H1 (cell line): ENCODE measurements around the gene PBXIP1. TPM values are rescaled to one million over a fixed set of nuclear protein-coding genes. Genes with fewer than 3 reads are reported as not detected.

ENCODE experiments used
- CTCF ChIA-PET: fragments of 300-600 bp; sonication (Branson Sonifier 250); formaldehyde crosslinking; loops from one replicate; lab custom pipeline; 2021; ENCODE audit not compliant: partially characterized antibody; lab: Charles Lee
- POLR2A ChIA-PET: fragments of 300-600 bp; sonication (Branson Sonifier 250); formaldehyde crosslinking; loops from one replicate; lab custom pipeline; 2021; ENCODE audit warnings: inconsistent platforms; ENCODE audit not compliant: partially characterized antibody; lab: Charles Lee
- DNase-seq, 2 experiments: peaks; one replicate each; pipeline versions ENCODE4 v3.0.0 to v3.0.0-alpha.2; 2010 to 2022; ENCODE audit warnings: low spot score in 2 of 2, low read depth in 1 of 2, mixed read lengths in 1 of 2
- FAIRE-seq: peaks from 2 replicates; lab custom pipeline; 2011; peaks lifted over from hg19 to GRCh38; lab: Jason Lieb, UNC
- H2AFZ ChIP-seq: 2 replicates; pipeline ENCODE4 v1.8.1; 2012; ENCODE audit warnings: low read length, inconsistent platforms
- H2AK5ac ChIP-seq: 2 replicates; pipeline ENCODE4 v1.6.1; 2013; ENCODE audit warnings: low read depth, low read length
- H2BK120ac ChIP-seq: replicated peaks from 2 replicates; pipeline ENCODE3; 2013; ENCODE audit warnings: low read depth, low read length, inconsistent platforms
- H2BK12ac ChIP-seq: 2 replicates; pipeline ENCODE4 v1.6.1; 2013; ENCODE audit warnings: low read depth, low read length
- H2BK15ac ChIP-seq: 2 replicates; pipeline ENCODE4 v1.6.1; 2013; ENCODE audit warnings: low read length
- H2BK20ac ChIP-seq: 2 replicates; pipeline ENCODE4 v1.6.1; 2013; ENCODE audit warnings: low read length
- H2BK5ac ChIP-seq: 2 replicates; pipeline ENCODE4 v1.6.1; 2013; ENCODE audit warnings: low read depth, low read length
- H3K14ac ChIP-seq: 2 replicates; pipeline ENCODE4 v1.6.1; 2013; ENCODE audit warnings: inconsistent platforms; ENCODE audit not compliant: insufficient read length
- H3K18ac ChIP-seq: 2 replicates; pipeline ENCODE4 v1.6.1; 2013; ENCODE audit warnings: low read length; ENCODE audit errors: extremely low read depth
- H3K23ac ChIP-seq: 2 replicates; pipeline ENCODE4 v1.6.1; 2013; ENCODE audit warnings: inconsistent platforms; ENCODE audit not compliant: insufficient read length
- H3K23me2 ChIP-seq: 2 replicates; pipeline ENCODE4 v1.6.1; 2013; ENCODE audit warnings: low read depth, low read length
- H3K27ac ChIP-seq: 2 replicates; pipeline ENCODE4 v1.6.1; 2011; ENCODE audit warnings: low read depth, low read length, inconsistent platforms
- H3K27me3 ChIP-seq, 4 experiments: replicated peaks in 1 of 4; 1 replicate in 1 of 4; 2 replicates in 3 of 4; pipeline versions ENCODE4 v1.6.1 to v1.8.1; 2011 to 2013; ENCODE audit warnings: low read length in 3 of 4, mild to moderate bottlenecking in 3 of 4, inconsistent platforms in 2 of 4, mixed read lengths in 2 of 4, moderate library complexity in 1 of 4; ENCODE audit not compliant: control insufficient read depth in 3 of 4, insufficient read depth in 3 of 4; ENCODE audit errors: extremely low read depth in 1 of 4
- H3K36me3 ChIP-seq, 4 experiments: 2 replicates each; pipeline versions ENCODE4 v1.6.1 to v1.8.1; 2011 to 2013; ENCODE audit warnings: mild to moderate bottlenecking in 4 of 4, low read length in 3 of 4, moderate library complexity in 2 of 4, control low read depth in 1 of 4, inconsistent platforms in 1 of 4; ENCODE audit not compliant: insufficient read depth in 4 of 4, control insufficient read depth in 2 of 4
- H3K4ac ChIP-seq: replicated peaks from 2 replicates; pipeline ENCODE3; 2013; ENCODE audit warnings: low read length, low read depth, mixed read lengths, inconsistent platforms; ENCODE audit not compliant: insufficient read length
- H3K4me1 ChIP-seq, 4 experiments: replicated peaks in 1 of 4; 1 replicate in 1 of 4; 2 replicates in 3 of 4; pipeline versions ENCODE4 v1.6.1 to v1.8.1; 2011 to 2013; ENCODE audit warnings: low read length in 3 of 4, inconsistent platforms in 2 of 4, mixed read lengths in 1 of 4; ENCODE audit not compliant: insufficient read depth in 4 of 4, control insufficient read depth in 3 of 4
- H3K4me2 ChIP-seq, 2 experiments: 2 replicates each; pipeline versions ENCODE4 v1.6.1 to v1.8.1; 2011 to 2013; ENCODE audit warnings: low read depth in 2 of 2, low read length in 2 of 2, control low read depth in 1 of 2, inconsistent platforms in 1 of 2, mild to moderate bottlenecking in 1 of 2; ENCODE audit not compliant: insufficient read depth in 1 of 2
- H3K4me3 ChIP-seq, 4 experiments: fragments of 200-600, 300-600 bp in 1 of 4; sonication (generic), shearing (Covaris generic), sonication (Bioruptor Twin) in 1 of 4; 2 replicates each; pipeline versions ENCODE4 v1.5.1 to v1.8.1; 2011 to 2016; ENCODE audit warnings: low read length in 4 of 4, low read depth in 3 of 4, control low read depth in 2 of 4, inconsistent platforms in 2 of 4, mild to moderate bottlenecking in 2 of 4, mixed read lengths in 1 of 4, moderate library complexity in 1 of 4; ENCODE audit not compliant: insufficient read depth in 2 of 4; ENCODE audit errors: extremely low read depth in 1 of 4
- H3K56ac ChIP-seq: replicated peaks from 2 replicates; pipeline ENCODE3; 2013; ENCODE audit warnings: low read depth, mild to moderate bottlenecking, mixed read lengths, low read length, inconsistent platforms; ENCODE audit not compliant: insufficient read length
- H3K79me1 ChIP-seq: 2 replicates; pipeline ENCODE4 v1.6.1; 2013; ENCODE audit warnings: low read depth, low read length, control low read depth
- H3K79me2 ChIP-seq, 2 experiments: 2 replicates each; pipeline versions ENCODE4 v1.6.1 to v1.8.1; 2012 to 2013; ENCODE audit warnings: low read length in 2 of 2, mild to moderate bottlenecking in 2 of 2, inconsistent platforms in 1 of 2; ENCODE audit not compliant: insufficient read depth in 2 of 2, control insufficient read depth in 1 of 2
- H3K9ac ChIP-seq, 4 experiments: replicated peaks in 1 of 4; 1 replicate in 1 of 4; 2 replicates in 3 of 4; pipeline versions ENCODE4 v1.6.1 to v1.8.1; 2011 to 2013; ENCODE audit warnings: low read depth in 3 of 4, low read length in 3 of 4, control low read depth in 2 of 4, mild to moderate bottlenecking in 2 of 4, moderate library complexity in 2 of 4, inconsistent platforms in 1 of 4; ENCODE audit errors: extremely low read depth in 1 of 4
- H3K9me3 ChIP-seq, 2 experiments: 2 replicates each; pipeline versions ENCODE4 v1.6.1 to v1.8.1; 2012 to 2013; ENCODE audit warnings: mild to moderate bottlenecking in 2 of 2, moderate library complexity in 2 of 2, control low read depth in 1 of 2, inconsistent platforms in 1 of 2, low read depth in 1 of 2, low read length in 1 of 2, mixed read lengths in 1 of 2; ENCODE audit not compliant: insufficient read depth in 2 of 2
- H4K20me1 ChIP-seq, 2 experiments: replicated peaks in 1 of 2; 2 replicates each; pipeline versions ENCODE3 to v1.8.1; 2011 to 2013; ENCODE audit warnings: inconsistent platforms in 2 of 2, low read length in 2 of 2, mild to moderate bottlenecking in 1 of 2; ENCODE audit not compliant: insufficient read depth in 2 of 2, control insufficient read depth in 1 of 2
- H4K5ac ChIP-seq: 2 replicates; pipeline ENCODE4 v1.6.1; 2013; ENCODE audit warnings: low read length, low read depth, mixed read lengths, inconsistent platforms; ENCODE audit not compliant: insufficient read length
- H4K8ac ChIP-seq: 2 replicates; pipeline ENCODE4 v1.8.0; 2013; ENCODE audit warnings: mild to moderate bottlenecking, moderate library complexity, low read length, inconsistent platforms; ENCODE audit not compliant: insufficient read depth; ENCODE audit errors: extremely low read depth
- H4K91ac ChIP-seq: replicated peaks from 2 replicates; pipeline ENCODE3; 2013; ENCODE audit warnings: low read length, mixed read lengths, inconsistent platforms; ENCODE audit not compliant: insufficient read length
- ASH2L ChIP-seq: fragments of 200-600, 300-600 bp; sonication (generic); IDR thresholded peaks from one replicate; pipeline ENCODE4 v1.7.1; 2017; ENCODE audit warnings: low read length
- POU5F1 ChIP-seq: IDR thresholded peaks from 2 replicates; pipeline ENCODE4 v1.6.1; 2011; ENCODE audit warnings: low read depth, mild to moderate bottlenecking, low read length, moderate library complexity
- SIN3A ChIP-seq, 2 experiments: IDR thresholded peaks in 1 of 2; conservative IDR thresholded peaks in 1 of 2; 2 replicates each; pipeline ENCODE4 v1.6.1; 2011 to 2012; ENCODE audit warnings: low read length in 2 of 2, improper control_type of control experiment in 1 of 2, low read depth in 1 of 2, mild to moderate bottlenecking in 1 of 2
- SRF ChIP-seq: IDR thresholded peaks from 2 replicates; pipeline ENCODE4 v1.6.1; 2011; ENCODE audit warnings: mild to moderate bottlenecking, low read depth, low read length, moderate library complexity
- TAF7 ChIP-seq: optimal IDR thresholded peaks from 2 replicates; pipeline ENCODE3; 2011; ENCODE audit warnings: low read depth, mild to moderate bottlenecking, inconsistent platforms, low read length, moderate library complexity, borderline replicate concordance
- WGBS, 2 experiments: shearing (Covaris generic) in 1 of 2; methylation state at CpG; one replicate each; pipeline versions ENCODE4 v1.1.6 to v1.1.7; 2013 to 2015; ENCODE audit warnings: low lambda C conversion rate in 2 of 2, mixed read lengths in 2 of 2, inconsistent platforms in 1 of 2, low coverage in 1 of 2, missing lambda C conversion rate in 1 of 2; ENCODE audit not compliant: insufficient replicate concordance in 2 of 2, insufficient coverage in 1 of 2, insufficient read length in 1 of 2; ENCODE audit errors: extremely low coverage in 1 of 2, missing lambda C conversion rate in 1 of 2; 5-methylcytosine and 5-hydroxymethylcytosine counted together
- polyA plus RNA-seq, 7 experiments: library from polyadenylated mRNA; depleted of rRNA in 3 of 7; stranded (reverse) in 5 of 7; unstranded in 2 of 7; fragments of >200 nt in 5 of 7; fragments of 200-250 nt in 2 of 7; gene quantifications; 1 replicate in 5 of 7; 2 replicates in 1 of 7; 4 replicates in 1 of 7; pipeline versions ENCODE4 v1.2.1 to v1.2.3, GENCODE V29; 2011 to 2013; ENCODE audit warnings: missing spikeins in 2 of 7, mixed read lengths in 2 of 7
- total RNA-seq: library from RNA; stranded (reverse); fragmentation: NEBNext Ultra II Directional; extraction: Animal tissue kit (Norgen Biotek cat#: 25700); gene quantifications from 2 replicates; pipeline ENCODE4 v1.2.1, GENCODE V29; 2021
- TF ChIP-seq, protein P1 (sequence below): IDR thresholded peaks from 2 replicates; pipeline ENCODE4 v1.6.1; 2012; ENCODE audit warnings: low read length, inconsistent platforms

PBXIP1 gene
- total and polyA plus RNA-seq, 2 of the 8 experiments (the other 6 are each of a cell fraction or from before 2014, with no cell fraction given) = 12.0 to 19.8 TPM

DNA sequence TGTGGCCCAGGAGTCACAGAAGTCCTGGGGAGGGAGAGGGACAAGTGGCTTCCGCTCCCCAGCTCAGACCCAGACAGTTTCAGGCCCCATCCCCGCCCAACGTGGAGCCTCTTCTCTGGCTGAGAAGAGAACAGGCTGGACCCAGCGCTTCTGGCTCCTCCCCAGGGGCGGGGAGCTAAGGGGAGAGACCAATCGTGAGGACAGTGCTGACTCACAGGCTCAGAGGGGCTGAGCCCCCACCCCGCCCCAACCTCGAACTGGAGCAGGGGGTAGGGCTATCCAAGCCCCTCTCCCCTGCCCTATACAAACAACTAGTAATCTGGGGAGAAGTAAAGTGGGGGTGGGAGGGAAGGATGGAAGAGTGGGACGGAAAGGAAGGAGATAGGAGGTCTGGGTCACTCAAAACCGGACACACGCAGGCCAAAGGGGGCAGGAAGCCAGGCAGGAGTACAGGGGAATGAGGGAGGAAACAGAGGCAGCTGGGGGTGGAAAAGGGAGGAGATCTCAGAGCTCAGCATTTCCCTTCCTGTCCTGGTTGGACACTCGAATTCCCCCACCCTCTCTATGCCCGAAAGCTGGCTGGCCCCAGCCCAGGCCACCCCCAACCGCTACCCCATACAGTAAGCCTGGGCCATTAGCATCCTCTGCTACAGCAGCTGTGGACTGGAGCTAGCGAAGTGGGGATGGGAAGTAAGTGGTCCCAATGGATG lies 14.9 kb upstream of the PBXIP1 start, which contains the start of gene SHC1:
SHC1 (minus strand) TSS at position 117 of the 710 bp plus-strand sequence. CDS start 221 bp downstream, outside the sequence.
- H3K4ac ChIP-seq = peak within 1 kb of the TSS; percentile 98
- H3K27me3 ChIP-seq = no peaks in the 10 kb centered on the region
- H2AK5ac ChIP-seq = peak within 1 kb of the TSS; percentile 100
- peak within 1 kb of the TSS; percentile 78 for H3K4me2 ChIP-seq
- H2BK120ac ChIP-seq = peak within 1 kb of the TSS; percentile 95
- H3K9me3 ChIP-seq = no peaks in the 10 kb centered on the region
- H4K5ac ChIP-seq = peak within 1 kb of the TSS; percentile 92
- POLR2A ChIA-PET = interaction anchor here (0.6 to 42.8 kb wide), 20 partner anchors 11 to 1090 kb away, joined by 3 to 702 read pairs (median 4); partner anchors contain the start of genes ADAM15, FLAD1, LENEP and PBXIP1
- CTCF ChIA-PET = interaction anchor here (0.7 to 20.6 kb wide), 16 partner anchors 10 to 114 kb away, joined by 3 to 334 read pairs (median 6); partner anchors contain the start of genes ADAM15, EFNA4, FLAD1 and LENEP
- peak within 1 kb of the TSS; percentile 55 to 81 (median 70) for H3K9ac ChIP-seq
- H4K20me1 ChIP-seq = peaks cover 9% of the 10 kb centered on the region in 2 experiments
- peak within 1 kb of the TSS; percentile 100 for H4K91ac ChIP-seq
- peak within 1 kb of the TSS; percentile 94 for H3K56ac ChIP-seq
- no peak within 1 kb of the TSS for H2AFZ ChIP-seq
- peak within 1 kb of the TSS; percentile 74 for H4K8ac ChIP-seq
- FAIRE-seq (no peak), DNase-seq (peak; percentile 84 to 90)
- peaks cover 3 to 19% (median 14%) of the 10 kb centered on the region in 4 experiments for H3K4me1 ChIP-seq
- peak within 1 kb of the TSS; percentile 85 for H2BK15ac ChIP-seq
- H2BK5ac ChIP-seq = peak within 1 kb of the TSS; percentile 99
- H2BK20ac ChIP-seq = peak within 1 kb of the TSS; percentile 88
- H3K36me3 ChIP-seq = peaks cover 13 to 26% (median 22%) of the 10 kb centered on the region in 4 experiments
- H3K79me2 ChIP-seq = peaks cover 12 to 47% of the 10 kb centered on the region in 2 experiments
- peaks cover 14% of the 10 kb centered on the region; the same call in 1 of the 2 replicates for H3K79me1 ChIP-seq
- peak within 1 kb of the TSS; percentile 61 for H3K23ac ChIP-seq
- peak within 1 kb of the TSS; percentile 100 for H2BK12ac ChIP-seq
- peak within 1 kb of the TSS; percentile 91 for H3K27ac ChIP-seq
- H3K18ac ChIP-seq = peak within 1 kb of the TSS; percentile 84
- peaks cover 29% of the 10 kb centered on the region for H3K23me2 ChIP-seq
- H3K4me3 ChIP-seq = peak within 1 kb of the TSS; percentile 61 to 80 (median 76)
- H3K14ac ChIP-seq = peak within 1 kb of the TSS; percentile 16
- 3% methylated on average over 14 of the region's 15 CpGs; no CpG with 5 or more reads in 1 of the 2 experiments for WGBS, 2 experiments
- no peak for TF ChIP-seq POU5F1
- TF ChIP-seq SIN3A (conservative IDR thresholded peaks at IDR 0.05 in 1 of 2, IDR thresholded peaks at IDR 0.05 in 1 of 2; ENCODE audit: low read depth in 1 of 2, low read length in 2 of 2) = peak in 1 of 2 experiments; percentile 39; a peak in 1 of 4 replicates
- TF ChIP-seq ASH2L = peak; percentile 48
- TF ChIP-seq TAF7 = peak; percentile 69
- TF ChIP-seq, protein P1, sequence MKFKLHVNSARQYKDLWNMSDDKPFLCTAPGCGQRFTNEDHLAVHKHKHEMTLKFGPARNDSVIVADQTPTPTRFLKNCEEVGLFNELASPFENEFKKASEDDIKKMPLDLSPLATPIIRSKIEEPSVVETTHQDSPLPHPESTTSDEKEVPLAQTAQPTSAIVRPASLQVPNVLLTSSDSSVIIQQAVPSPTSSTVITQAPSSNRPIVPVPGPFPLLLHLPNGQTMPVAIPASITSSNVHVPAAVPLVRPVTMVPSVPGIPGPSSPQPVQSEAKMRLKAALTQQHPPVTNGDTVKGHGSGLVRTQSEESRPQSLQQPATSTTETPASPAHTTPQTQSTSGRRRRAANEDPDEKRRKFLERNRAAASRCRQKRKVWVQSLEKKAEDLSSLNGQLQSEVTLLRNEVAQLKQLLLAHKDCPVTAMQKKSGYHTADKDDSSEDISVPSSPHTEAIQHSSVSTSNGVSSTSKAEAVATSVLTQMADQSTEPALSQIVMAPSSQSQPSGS = peak; percentile 10; the same call in 1 of the 2 replicates
- no peak for TF ChIP-seq SRF
